Hindlimb muscle (tissue), 1 donor: ENCODE data around the gene MROH9. TPM values are rescaled to one million over a fixed set of nuclear protein-coding genes. Genes with fewer than 3 reads are reported as not detected.

Source experiments
- DNase-seq: peaks from one replicate; pipeline ENCODE4 v3.0.0-alpha.2; 2013
- polyA plus RNA-seq: library from polyadenylated mRNA; unstranded; fragments of 120-200 nt; gene quantifications from one replicate; pipeline ENCODE4 v1.2.1, GENCODE V29; 2013; ENCODE audit not compliant: insufficient read length

The MROH9 gene
- polyA plus RNA-seq, 1 donor = 0.09 TPM

DNA sequence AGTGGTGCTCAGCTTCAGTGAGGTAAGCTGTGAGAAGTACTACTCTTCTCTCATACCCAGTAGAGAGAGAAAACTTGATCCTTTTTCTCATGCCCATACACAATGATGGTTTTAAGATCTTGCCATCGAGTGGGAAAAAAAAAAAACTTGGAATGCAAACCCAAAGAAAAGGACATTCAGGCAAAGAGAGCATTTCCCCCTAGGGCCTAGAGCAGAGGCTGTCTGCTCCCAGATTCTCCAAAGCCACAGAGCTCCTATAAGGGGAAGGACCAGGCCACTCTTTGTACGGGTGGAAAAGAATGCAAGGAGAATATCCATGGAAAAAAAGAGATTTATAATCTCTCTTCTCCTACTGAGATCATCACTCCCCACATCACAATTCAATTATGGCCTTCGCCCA is 34.9 kb downstream of the MROH9 start:
- no peak for DNase-seq

DNA sequence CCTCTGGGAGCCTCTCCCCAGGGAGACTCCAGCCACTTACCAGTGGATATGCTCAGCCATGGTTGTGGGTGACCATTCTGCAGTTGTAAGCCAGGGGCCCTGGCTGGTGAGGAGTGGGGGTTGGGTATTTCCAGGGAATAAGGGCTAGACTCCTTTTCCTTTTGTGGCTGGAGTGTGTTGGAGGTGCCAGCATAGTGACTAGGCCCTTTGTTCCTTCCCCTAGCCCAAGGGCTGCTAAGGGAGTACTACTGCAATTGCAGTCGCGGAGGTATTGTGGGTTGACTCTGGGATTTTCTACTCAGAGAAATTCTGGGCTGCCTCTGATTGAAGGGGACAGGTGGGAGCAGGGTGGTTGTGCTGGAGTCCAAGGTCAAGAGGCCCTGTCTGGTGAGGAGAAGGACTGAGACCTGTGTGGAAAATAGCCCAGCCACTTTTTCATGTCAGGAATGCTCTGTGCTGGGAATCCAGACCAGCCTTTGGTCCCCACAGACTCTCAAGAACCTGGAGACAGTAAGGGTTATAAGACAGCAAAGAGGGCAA is 43.1 kb downstream of the MROH9 start:
- no peak for DNase-seq

DNA sequence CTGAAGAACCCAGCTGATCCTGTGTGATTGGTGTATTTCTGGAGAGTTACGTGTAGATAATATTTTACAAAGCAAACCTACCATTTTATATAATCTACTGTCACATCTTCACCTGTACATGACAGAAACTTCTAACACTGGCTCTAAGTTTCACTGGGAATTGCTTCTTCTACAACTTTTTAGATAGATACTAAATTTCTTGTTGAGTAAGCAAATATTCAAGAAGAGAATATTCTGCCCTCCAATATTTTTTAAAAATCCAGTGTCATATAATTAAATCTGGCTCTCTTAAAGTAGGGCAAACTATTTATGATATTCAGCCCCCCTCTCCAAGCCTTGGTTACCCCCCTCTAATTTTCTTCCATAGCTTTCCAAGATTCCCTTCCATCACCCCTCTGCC is 50.1 kb downstream of the MROH9 start:
- DNase-seq = no peak

DNA sequence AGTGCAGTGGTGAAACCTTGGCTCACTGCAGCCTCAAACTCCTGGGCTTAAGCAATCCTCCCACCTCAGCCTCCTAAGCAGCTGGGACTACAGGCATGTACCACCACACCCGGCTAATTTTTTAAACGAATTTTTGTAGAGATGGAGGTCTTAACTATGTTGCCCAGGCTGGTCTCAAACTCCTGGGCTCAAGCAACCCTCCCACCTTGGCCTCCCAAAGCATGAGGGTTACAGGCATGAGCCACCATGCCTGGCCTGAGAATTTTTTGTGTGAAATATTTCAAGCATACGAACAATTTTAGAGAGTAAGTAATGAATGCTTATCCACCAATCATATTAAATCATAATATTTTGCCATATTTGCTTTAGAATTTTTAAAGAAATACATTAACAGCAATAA is 51.6 kb downstream of the MROH9 start:
- no peak for DNase-seq

DNA sequence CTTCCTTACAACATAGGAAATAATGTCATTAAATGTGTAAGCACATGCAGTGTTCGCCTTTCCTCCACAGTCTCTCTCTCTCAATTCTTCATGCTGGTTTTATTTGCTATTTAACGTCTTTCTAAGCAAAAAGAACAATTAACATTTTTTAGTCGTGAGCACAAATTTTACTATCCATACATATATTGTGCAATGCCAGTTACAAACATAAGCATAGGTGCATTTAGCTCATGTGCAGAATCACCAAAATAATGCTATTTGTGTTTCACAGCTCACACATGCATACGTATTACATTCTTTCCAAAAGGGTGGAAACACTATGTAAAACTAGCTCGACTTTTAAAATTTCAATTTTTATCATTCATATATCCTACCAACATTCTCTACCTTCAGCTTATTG is 52.1 kb downstream of the MROH9 start:
- DNase-seq = no peak

DNA sequence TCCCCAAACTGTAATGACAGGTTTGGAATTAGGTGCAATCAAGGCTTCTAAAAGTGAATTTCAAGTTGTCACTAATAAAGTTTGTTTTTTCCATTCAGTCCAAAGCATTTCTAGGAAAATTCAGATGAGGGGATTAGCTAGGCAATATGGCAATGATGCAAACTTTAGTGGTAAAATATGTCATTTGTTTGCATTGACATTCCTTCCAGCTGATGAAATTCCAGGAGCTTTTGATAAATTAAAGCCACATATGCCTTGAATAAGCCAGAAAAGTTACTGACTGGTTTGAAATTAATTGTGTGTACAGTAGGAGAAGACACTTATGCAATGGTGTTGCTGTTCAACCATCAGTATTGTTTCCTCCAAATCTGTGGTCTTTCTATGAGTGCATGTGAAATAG is 57.8 kb downstream of the MROH9 start:
- no peak for DNase-seq

DNA sequence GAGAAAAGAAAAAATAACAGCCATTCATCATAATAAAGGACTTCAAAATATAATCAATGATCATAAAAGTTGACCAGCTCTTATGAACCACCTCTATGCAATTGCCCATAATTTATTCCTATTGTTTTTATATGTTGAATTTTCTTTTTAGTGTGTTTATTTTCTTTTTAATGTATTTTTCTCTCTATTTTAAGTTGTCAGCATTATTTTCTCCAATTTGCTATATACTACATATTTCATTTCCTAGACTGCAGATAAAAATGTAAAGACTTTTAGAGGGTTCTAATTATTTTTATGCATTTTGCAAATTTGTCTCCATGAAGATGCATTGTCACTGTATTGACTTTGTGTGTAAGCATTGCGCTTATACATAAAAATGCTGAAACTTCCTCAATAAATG is 58.4 kb downstream of the MROH9 start:
- no peak for DNase-seq

DNA sequence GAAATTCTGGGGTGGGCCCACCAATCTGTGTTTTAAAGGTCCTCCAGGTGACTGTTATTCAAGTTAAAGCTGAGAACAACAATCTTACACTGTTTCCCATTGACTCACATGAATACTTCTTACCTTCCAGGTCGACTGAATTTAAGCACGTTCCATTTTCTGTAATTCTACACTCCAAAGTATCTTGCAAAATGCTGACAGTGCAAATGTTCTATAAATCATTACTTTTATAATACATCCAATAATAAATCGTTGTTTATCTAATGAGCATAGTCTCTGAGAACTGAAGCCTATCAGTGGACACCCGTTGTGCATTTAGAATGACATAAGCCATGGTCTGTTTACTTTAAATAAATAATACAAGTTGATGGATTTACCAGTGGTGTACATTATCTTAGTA is 79.5 kb downstream of the MROH9 start:
- DNase-seq = no peak

DNA sequence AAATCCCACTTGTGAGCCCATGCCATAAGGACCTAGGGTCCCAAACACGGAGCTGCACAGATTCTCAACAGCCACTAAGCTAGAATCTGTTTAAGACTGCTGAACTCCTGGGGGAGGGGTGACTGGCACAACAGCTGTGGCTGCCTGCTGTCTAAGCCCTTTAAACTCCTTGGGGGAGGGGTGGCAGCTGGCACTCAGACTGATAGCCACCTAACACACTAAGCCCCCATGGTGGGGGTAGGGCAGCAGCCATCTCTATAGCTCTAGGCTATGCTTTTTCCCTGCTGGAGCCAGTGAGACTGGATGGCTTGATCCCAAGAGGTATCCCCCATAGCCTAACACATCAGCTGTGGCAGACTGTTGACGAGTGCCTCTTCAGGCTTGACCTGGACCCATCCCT is 82.1 kb downstream of the MROH9 start:
- no peak for DNase-seq

DNA sequence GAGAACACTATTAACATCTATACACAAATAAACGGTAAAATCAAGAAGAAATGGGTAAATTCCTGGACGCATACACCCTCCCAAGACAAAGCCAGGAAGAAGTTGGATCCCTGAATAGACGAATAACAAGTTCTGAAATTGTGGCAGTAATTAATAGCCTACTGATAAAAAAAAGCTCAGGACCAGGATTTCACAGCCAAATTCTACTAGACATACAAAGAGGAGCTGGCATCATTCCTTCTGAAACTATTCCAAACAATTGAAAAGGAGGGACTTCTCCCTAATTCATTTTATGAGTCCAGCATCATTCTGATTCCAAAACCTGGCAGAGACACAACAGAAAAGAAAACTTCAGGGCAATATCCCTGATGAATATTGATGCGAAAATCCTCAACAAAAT is 84.6 kb downstream of the MROH9 start:
- no peak for DNase-seq

DNA sequence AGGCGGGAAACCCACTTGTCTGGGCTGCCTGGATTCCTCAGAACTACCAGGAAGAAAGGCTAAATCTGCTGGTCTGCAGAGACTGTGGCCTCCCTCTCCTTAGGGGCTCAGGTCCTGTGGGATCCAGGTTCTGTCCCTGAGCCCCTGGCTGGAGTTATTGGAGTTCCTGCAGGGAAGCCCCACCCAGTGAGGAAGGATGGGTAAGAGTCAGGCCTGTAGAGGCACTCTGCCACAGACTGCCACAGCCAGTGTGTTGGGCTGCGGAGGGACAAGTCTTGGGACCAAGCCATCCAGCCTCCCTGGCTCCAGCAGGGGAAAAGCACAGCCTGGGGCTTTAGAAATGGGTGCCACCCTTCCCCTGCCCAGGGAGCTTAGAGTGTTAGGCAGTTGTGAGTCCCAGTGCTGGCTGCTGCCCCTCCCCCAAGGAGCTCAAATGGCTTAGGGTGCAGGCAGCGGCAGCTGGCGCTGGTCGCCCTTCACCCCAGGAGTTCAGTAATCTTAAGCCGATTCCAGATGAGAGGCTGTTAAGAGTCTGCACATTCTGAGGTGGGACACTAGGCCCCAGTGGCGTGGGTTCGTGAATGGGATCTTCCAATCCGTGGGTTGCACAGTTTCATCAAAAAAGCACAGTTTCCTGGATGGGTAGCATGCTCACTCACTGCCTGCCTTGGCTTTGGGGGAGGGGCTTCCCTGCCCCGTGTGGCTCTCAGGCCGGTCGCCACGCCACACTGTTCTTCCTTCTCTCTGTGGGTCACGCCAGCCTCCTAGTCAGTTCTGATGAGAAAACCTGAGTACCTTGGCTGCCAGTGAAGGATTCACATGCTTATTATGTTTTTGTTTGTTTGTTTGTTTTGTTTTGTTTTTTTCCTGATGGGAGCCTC is 97.7 kb downstream of the MROH9 start:
- DNase-seq = no peak

DNA sequence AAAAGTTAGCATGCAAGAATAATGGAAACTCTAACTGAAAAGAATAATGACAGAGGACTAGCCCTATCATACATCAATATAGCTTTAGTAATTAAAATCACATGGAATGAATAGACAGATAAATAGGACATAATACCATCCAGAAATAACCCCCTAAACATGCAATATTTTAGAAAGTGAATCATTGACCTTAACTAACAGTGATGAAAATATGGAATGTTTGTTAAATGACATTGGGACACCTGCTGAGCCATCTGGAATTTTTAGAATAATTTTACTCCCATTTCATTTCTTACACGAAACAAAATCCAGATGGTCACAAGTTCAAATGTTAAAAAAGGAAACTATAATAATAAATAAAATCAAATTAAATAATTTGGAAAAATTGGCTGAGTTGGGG is 102.3 kb downstream of the MROH9 start:
- DNase-seq = no peak

DNA sequence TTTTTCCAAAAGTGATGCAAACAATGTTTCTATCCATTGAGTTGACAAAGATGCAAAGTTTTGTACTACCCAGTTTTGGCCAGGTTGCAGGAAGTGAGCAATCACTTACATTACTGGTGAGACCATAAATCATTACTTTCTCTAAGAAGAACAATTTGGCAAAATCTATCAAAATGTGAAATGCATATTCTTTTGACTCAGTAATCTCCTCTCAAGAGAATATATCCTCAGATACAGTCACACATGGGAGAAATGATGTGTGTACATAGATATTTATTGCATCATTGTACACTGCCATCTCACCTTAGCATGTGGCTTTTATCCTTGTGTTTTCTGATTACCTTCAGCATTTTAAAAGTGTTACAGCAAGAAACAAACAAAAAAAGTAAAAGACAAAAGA is 103.0 kb downstream of the MROH9 start:
- no peak for DNase-seq

DNA sequence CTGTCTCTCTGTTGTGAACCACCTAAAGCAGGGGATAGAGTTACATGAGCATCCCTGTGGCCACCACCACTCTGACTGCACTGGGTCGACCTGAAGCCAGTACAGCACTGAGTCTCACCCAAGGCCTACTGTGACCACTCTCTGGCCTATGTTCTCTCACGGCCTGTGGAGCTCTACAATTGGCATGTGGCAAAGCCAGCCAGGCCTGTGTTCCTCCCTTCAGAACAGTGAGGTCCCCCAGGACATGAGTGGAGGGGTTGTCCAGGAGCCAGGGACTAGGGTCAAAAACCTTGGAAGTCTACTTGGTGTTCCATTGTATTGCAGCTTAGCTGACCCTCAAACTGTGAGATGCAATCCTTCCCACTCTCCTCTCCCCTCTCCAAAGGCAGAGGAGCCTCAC is 112.7 kb downstream of the MROH9 start:
- no peak for DNase-seq

DNA sequence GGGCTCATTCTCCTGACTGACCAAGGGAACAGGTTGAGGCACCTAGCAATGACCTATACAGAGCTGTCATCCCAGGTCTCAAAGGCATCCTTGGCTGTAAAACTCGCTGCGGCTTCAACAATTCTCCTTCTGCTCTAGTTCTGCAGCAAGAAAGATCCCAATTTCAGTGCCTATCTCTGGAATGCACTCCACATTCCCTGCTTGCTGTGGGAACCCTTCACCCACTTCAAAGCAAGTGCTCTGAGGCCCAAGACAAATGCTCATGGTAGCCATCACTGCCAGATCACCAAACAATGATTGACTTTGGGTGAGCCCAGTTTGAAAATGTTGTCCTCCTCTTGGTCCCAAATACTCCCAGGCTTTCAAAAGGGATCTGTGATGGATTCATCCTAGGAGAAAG is 117.6 kb downstream of the MROH9 start:
- no peak for DNase-seq

DNA sequence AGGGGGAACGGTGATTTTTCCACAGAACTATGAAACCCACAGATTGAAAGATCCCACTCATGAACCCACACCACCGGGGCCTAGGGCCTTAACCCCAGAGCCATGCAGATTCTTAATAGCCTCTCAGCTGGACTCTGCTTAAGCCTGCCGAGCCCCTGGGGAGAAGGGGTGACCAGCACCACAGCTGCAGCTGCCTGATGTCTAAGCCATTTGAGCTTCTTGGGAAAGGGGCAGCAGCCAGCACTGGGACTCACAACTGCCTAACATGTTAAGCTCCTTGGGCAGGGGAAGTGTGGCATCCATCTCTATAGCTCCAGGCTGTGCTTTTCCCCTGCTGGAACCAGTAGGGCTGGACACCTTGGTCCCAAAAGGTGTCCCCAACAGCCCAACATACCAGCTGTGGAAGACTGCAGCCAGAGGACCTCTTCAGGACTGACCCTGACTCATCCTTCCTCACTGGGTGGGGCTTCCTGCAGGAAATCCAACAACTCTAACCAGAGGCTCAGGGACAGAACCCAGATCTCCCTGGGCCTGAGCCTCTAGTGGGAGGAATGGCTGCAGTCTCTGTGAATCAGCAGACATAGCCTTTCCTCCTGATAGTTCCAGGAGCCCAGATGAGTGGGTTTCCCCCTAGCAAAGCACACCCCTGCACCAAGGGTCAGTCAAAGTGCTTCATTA is 120.8 kb downstream of the MROH9 start:
- no peak for DNase-seq

DNA sequence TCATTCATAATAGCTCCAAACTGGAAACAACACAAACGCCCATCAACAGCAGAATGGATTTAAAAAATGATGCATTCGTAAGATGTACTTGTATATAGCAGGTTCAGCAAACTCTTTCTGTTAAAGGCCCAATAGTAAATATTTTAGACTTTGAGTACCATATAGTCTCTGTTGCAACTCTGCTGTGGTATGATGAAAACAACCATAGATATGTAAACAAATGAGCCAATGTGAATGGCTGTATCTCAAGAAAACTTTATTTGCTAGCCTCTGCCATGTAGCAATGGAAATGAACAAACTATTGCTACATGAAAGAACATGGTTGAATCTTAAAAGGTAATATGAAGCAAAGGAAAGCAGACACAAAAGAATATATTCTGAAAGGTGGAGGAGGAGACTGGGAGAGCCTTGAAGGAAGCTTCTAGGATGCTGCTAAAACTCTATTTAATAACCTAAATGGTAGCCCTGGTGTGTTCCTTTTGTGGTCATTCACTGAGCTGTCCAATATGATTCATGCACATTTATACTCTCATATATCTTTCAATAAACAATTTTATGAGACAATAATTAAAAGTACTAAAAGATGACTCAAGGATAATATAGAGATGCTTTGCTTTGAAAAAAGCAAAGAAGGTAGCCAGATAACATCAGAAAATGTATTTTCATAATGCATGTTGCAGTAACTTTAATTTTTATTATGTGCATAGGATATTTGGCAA is 126.2 kb downstream of the MROH9 start:
- no peak for DNase-seq

DNA sequence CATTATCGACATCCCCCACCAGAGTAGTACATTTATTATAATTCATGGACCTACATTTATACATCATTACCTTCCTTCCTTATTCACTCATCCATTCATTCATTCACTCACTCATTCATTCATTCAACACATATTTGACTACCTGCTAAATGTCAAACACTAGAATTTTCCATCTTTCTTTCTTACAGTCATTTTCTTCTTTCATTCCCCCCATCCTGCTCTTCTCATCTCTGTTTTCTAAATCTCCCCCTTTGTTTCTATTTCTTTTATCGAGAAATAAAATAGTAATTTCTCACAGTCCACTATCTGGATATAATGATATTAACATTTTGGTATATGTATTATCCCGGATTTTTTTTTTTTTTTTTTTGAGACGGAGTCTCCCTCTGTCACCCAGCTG is 127.6 kb downstream of the MROH9 start:
- DNase-seq = no peak

DNA sequence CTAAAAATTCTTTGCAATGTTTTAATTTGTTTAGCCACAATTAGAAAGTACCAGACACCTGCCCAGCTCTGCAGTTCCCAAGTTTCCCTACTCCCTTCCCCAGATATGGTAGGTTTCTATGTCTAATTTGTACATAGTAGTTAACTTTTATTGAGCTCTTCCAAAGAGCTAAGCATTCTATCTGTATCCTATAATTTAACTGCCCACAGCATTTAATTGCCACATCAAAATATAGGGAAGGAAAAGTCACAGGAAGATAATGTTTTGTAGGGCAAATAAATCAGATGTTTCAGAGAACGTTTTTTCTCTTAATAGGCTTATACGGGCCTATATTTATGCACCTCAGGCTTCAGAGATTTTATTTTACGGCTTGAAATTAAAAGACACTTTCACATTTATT is 139.7 kb downstream of the MROH9 start:
- DNase-seq = no peak

DNA sequence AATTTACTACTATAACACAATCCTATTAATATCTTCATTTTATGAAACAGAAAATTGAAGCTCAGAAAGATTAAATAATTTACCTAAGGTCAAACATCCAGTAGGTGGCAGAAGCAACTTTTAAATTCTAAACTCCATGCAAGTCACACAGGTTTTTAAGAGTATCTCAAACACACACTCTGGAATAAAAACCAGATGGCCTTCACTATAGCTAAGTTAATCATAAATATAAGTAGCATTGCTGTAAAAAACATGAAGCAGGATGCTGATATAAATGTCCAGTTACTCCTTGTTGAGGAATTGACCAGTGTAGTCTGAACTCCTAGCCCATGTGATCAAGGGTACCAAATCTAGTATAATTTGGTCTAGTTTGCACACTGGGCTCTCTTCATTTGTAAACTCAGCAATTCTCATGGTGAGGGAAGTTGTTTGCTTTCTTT is 146.0 kb downstream of the MROH9 start:
- DNase-seq = peak; percentile 50

DNA sequence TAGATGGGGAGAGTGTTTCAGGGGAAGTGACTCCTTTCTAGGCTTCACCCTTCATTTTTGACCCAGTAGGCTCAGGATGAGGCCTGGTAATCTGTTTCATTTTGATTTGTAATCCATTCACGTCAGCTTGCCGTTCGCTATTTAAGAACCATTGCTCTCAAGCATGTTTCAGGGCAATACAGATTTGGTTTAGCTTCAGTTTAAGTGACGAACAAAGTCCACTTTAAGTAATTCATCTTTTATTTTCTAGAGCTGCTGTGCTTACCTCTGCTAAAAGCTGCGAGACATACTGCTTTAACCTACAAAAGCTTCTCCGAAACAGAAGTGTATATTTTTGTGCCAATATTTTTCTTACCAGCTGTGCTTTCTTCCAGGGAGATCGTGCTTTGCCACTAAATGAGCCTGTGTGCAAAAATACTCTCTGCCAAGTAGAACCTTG is 146.4 kb downstream of the MROH9 start:
- peak; percentile 11 for DNase-seq

DNA sequence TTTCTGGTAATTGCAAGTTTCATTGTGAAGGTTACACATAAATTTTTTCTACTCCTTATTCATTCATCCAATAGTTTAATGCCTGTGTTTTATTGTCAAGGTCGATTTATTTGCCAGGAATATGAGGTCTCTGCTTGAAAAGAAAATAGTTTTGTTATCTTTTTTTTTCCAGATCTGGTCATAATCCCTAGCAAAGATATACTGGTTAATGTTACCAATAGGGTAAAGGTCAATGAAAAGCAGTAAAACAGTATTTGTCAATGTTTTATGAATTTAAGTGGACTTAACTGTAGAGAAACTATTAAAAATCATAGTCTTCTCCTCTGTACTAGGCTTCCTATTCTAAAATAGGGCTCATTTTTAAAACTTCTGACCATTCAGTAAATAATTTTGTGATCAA is 147.3 kb downstream of the MROH9 start:
- DNase-seq = no peak

DNA sequence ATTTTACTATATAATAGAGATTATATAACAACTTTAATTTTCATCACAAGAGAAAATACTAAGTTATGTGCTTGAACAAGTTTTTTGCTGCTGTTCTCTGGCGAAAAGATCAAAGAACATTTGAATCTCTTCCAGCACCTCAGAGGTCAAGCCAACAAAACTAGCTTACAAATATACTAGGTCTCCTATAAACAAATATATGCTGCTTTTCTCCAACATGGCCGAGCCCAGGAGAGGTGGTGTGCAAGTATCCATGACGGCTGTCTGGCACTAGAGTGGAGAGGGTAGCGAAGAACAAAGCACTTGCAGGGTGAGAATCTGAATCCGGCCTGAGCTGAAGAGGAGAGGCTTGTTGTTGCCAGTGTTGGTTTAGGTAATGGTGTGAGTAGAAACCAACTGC is 147.9 kb downstream of the MROH9 start:
- no peak for DNase-seq
